Activated CD4-positive, CD25-positive, alpha-beta regulatory T cell treated with anti-CD3 and anti-CD28 coated beads, Interleukin-2, amount 50 U/mL, for 72 hours (primary cell): ENCODE results near the gene PPARGC1A.

Experiments used
- DNase-seq: peaks from one replicate; pipeline ENCODE4 v3.0.0; 2021

The PPARGC1A gene

GRCh38 chr4:23909671-23910070 is 19.8 kb upstream of the PPARGC1A start:
- DNase-seq: no peak

GRCh38 chr4:23906839-23907238 is 17.0 kb upstream of the PPARGC1A start:
- no peak for DNase-seq

DNA sequence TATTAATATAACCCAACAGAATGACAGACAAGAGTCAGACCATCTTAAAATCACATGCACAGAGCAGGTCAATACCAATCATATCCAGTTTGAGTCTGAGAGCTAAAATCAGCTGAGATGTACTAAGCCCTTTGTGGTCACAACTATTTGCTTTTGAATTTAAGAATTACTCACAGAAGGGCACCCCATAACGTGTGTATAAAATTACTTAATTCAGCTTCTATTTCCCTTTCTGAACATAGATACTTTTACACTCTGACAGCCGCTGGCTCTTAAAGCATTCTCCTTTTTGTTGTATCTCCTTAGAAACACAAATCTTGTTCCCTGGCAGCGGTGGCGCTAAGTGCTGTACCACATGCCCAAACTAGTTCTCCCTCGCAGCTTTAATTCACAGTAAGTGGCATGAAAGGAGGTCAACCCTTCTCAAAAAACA is 14.8 kb upstream of the PPARGC1A start:
- no peak for DNase-seq

- no peak for DNase-seq
Observed at GRCh38 chr4:23903859-23904438, 14.1 kb upstream of the PPARGC1A start.

- DNase-seq: no peak
Observed at GRCh38 chr4:23902222-23902804, 12.5 kb upstream of the PPARGC1A start.

GRCh38 chr4:23900636-23901035 is 10.8 kb upstream of the PPARGC1A start:
- DNase-seq: no peak

DNA sequence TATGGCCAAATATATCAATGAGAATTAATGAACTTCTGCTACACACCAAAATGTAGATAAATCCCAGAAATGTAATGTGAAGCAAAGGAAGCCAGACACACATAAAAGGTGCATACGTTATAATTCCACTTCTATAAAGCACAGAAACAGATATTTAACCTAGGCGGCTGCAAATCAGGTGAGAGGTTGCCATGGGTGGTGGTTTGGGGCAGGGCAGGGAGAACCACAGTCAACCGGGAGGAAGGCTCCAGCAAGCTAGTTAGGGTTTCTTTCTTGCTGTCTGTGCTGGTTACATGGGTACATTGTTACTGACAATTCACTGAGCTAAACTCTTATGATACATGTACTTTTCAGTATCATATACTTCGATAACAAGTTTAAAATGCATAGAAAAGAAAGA is 9.7 kb upstream of the PPARGC1A start:
- no peak for DNase-seq

GRCh38 chr4:23897564-23898109 is 7.8 kb upstream of the PPARGC1A start:
- DNase-seq: no peak

DNA sequence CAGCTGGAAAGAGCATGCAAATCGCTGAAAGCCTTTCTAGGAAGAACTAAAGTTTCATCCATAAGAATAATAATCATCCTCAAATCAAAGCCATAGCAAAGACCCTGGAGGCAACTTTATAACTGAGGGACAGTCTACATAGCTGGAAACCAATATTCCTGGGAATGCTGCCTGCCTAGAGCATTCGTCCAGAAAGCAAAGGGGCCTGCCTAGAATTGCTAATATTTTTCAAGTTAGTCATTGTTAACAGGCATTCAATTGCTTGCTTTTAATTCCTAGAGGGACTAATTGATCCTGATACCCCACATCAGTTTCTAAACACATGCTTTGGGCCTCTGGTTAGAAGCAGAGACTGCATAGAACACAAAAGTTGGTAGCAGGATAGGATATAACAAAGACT is 4.2 kb upstream of the PPARGC1A start:
- no peak for DNase-seq

DNA sequence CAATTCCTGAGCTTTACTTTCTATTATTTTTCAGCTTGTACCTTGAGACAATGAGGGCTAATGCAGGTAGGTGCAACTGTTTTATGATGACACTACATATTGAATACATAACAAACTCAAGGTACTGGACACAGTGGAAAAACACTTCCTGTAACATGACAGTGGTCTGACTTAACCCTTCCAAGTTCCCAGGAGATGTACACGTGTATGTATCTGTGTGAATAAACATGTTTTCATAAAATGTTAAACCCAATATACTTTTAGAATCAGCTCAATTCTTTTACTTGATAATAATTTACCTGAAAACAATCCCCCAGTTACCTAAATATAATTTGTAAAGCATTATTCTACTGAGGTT is 1.2 kb upstream of the PPARGC1A start:
- DNase-seq: no peak

DNA sequence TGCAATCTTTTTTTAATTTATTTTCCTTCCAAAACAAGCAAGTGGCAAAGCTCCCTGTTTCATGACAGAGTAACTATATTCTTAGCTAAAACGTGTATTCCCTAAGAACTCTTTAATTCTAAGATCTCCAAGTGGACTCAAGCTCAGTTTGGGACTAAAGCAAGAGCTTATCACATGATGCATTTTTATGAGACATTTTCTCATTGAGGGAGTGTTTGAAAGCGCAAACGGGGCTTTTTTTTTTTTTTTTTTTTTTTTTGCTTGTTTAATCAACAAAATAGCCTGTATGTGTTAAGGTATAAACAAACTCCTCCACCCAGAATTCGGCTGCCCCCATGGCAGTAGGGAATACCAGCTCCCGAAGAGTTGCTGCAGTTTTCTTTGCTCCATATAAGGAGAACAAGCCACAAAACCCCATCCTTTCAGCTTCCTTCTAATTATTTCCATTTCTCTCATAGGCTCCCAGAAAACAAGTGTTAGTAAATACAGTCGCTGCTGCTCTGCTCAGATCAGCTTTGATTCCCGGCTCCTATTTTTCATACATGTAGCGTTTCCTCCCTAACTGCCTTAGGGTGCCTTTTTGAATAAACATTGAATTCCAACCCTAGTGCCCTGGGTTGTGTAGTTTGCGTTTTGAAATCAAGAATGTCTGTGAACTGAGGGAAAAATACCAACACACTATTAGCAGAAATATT is 669 bp upstream of the PPARGC1A start:
- no peak for DNase-seq

DNA sequence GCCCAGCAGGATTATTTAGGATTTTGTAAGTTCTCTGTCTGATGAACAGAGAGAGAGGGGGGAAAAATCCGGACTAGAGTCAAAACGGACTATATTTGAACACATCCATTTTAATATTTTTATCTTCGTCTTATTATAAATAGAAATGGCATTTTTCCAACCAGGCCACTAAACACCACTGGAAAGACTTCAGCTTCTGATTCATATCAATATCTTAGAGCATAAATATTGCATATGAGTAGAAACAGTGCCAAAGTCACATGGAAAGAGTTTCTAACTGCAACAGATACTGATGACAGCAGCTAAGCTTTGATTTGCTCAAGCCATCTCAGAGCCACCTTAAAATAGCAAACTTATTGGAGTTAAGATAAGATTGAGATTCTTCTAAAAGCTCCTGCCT is 456 bp downstream of the PPARGC1A start:
- DNase-seq: no peak

- no peak for DNase-seq
Observed at GRCh38 chr4:23888421-23889319, 1.2 kb downstream of the PPARGC1A start.

DNA sequence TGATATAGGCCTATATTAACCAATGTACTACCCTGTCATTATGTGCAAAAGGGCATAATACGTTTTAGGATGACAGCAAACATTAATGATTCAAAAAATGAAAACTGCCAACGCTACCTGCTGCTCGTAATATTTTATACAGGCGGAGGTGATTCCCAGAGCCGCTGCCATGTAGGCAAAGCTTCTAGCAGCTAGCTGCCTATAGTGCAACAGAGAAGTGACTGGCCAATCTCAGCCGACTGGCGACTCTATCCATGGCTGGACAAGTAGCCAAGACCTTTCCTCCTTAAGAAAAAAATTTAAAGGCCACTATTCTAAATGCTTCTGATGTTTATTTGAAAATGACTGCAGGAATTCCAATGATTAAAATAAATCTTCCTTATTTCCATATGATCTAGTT is 1.9 kb downstream of the PPARGC1A start:
- no peak for DNase-seq

DNA sequence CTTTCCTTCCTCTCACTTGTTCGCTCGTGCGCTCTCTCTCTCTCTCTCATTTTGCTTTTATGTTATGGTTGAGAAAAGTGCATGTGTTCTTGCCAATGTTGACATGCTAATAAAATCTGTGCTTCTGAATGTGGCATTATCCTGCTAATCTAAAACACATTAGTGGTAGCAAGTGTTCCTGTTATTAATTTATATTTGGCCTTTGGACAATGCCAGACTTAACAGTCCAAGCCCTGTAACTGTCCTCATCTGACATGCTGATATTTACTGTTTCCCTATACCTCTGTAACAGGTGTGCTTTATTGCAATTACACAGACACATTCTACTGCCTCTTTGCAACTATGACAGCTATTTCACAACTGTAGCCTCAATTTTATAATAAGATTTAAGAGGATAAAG is 2.7 kb downstream of the PPARGC1A start:
- no peak for DNase-seq

DNA sequence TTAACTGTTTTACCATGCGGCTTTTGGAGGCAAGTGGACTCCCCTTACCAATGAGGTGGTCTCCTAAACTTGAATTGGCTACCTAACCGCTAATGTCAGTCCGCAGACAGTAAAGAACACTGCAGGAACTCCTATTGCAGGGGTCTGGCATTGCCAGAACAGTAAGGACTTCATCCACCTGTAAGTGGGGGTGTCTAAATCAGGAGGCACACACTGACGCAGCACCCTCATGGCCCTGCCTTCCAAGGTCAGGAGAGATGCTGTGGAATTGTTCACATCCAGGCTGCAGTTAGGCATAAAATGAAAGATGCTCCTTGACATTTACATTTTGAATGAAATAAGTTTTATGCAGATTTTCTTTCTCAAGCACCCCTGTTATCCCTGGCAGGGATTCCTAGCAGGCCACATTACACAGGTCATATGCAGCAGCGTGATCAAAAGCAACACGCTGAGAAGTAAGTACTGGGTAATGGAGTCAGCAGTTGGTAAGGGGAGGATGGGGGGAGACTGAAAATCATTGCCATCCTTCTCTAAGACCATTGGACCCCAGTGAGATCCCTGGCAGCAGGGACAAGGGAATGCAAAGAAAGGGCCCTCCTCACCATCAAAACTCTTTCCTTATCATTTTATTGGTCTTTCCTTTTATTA is 3.8 kb downstream of the PPARGC1A start:
- DNase-seq: no peak

GRCh38 chr4:23884741-23885140 is 5.1 kb downstream of the PPARGC1A start:
- DNase-seq: no peak

- no peak for DNase-seq
Observed at GRCh38 chr4:23884261-23884660, 5.6 kb downstream of the PPARGC1A start.

- DNase-seq: no peak
Observed at GRCh38 chr4:23882976-23883531, 6.8 kb downstream of the PPARGC1A start.

- no peak for DNase-seq
Observed at GRCh38 chr4:23881674-23882337, 8.0 kb downstream of the PPARGC1A start.

DNA sequence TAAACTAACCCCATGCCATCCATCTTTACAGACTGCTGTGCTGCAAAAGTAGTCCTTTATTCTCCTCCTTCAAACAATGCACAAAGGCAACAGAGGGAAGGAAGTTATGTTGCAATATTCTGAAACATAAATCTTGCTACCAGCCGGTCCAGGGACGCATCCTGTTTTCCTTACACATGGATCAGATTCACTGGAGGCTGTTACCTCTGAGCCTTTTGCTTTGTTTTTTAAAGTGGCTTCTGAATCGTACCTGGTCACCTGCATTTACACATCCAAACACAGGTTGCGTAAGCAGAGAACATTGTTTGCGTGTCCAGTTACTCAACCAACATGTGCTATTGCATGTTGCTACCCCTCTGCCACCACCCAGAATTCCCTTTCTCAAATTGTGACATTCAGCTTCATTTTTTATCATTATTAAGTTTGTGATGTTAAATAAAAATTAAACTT is 8.8 kb downstream of the PPARGC1A start:
- no peak for DNase-seq
